Measurements from ENCODE around the gene FCRL1.

FCRL1 gene

DNA sequence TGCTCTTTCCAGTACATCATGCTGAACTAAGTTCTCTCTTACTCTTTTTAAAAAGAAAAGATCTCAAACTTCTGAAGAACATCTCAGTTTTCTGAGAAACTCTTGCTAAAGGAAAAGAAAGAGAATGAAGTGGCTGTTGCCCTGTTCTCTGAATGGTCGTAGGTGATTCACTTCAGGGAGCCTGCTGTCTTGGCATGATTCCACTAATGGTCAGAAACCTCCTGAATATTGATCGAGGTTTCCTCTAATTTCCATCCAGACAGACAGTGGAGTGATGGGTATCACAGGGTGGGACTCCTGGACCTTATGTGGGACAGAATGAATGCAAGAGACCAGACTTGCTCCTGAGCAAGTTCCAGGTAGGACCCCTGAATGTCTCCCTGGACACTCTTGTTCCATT, 45.5 kb downstream of the FCRL1 start (continued):
- TF ChIP-seq, protein P1, sequence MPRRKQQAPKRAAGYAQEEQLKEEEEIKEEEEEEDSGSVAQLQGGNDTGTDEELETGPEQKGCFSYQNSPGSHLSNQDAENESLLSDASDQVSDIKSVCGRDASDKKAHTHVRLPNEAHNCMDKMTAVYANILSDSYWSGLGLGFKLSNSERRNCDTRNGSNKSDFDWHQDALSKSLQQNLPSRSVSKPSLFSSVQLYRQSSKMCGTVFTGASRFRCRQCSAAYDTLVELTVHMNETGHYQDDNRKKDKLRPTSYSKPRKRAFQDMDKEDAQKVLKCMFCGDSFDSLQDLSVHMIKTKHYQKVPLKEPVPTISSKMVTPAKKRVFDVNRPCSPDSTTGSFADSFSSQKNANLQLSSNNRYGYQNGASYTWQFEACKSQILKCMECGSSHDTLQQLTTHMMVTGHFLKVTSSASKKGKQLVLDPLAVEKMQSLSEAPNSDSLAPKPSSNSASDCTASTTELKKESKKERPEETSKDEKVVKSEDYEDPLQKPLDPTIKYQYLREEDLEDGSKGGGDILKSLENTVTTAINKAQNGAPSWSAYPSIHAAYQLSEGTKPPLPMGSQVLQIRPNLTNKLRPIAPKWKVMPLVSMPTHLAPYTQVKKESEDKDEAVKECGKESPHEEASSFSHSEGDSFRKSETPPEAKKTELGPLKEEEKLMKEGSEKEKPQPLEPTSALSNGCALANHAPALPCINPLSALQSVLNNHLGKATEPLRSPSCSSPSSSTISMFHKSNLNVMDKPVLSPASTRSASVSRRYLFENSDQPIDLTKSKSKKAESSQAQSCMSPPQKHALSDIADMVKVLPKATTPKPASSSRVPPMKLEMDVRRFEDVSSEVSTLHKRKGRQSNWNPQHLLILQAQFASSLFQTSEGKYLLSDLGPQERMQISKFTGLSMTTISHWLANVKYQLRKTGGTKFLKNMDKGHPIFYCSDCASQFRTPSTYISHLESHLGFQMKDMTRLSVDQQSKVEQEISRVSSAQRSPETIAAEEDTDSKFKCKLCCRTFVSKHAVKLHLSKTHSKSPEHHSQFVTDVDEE (CRISPR knock-in tag; IDR thresholded peaks at IDR 0.05) = no peak
- TF ChIP-seq ZFP30 (CRISPR knock-in tag; IDR thresholded peaks at IDR 0.05) = no peak
- no peak for TF ChIP-seq GLIS3 (CRISPR knock-in tag; IDR thresholded peaks at IDR 0.05)
- no peak for TF ChIP-seq CSDC2 (CRISPR knock-in tag; IDR thresholded peaks at IDR 0.05)
- no peak for TF ChIP-seq ZFP3 (CRISPR knock-in tag; IDR thresholded peaks at IDR 0.05)
- TF ChIP-seq ISL1 (CRISPR knock-in tag; IDR thresholded peaks at IDR 0.05) = no peak
- TF ChIP-seq SNAI2 (CRISPR knock-in tag; IDR thresholded peaks at IDR 0.05) = no peak

DNA sequence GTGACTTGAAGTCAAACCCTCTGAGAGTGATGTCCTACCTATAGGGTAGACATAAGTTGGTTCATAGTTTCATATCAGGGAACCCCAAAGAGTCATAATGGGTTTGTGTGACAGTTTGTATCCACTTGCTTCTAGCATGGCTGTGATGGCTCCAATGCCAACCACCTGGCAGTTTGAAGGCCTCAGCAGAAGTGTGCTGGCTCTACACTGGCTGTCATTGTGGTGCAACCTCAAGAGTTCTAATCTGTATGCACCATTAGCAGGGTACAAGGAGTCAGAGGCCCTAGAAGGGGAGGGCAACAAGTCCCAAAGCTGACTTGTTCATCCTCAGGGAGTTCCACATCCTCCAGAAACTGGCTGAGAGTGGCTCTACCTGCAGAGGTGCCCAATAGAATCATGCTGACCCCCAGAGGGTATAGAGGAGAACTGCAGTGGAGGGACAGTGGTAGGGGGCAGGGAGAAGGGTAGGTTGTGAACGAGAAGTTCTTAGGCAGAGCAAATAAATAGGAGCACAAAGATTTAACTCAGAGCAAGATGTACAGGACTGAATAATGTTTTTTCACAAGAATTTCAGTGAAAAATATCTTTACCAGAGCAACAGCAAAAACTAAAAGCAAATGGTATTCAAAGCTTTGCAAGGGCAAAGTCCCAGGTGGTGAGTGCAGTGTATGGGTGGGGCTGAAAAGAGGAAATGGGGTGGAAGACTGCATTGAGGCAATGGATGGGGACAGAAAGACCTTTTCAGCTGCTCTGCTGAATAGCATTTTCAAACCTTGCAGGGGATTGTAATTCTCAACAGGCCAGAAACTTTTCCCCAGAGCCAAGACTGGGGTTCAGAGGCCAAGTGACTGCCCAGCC, 46.2 kb downstream of the FCRL1 start:
- TF ChIP-seq TCF4 (CRISPR knock-in tag; IDR thresholded peaks at IDR 0.05; ENCODE audit: borderline replicate concordance) (no peak), ZFP3 (CRISPR knock-in tag; IDR thresholded peaks at IDR 0.05) (no peak), PPARA (CRISPR knock-in tag; IDR thresholded peaks at IDR 0.05; ENCODE audit: borderline replicate concordance) (no peak), ZNF8 (CRISPR knock-in tag; IDR thresholded peaks at IDR 0.05) (no peak), ARNTL (CRISPR knock-in tag; IDR thresholded peaks at IDR 0.05; ENCODE audit: borderline replicate concordance, low read depth) (no peak), TOX (CRISPR knock-in tag; IDR thresholded peaks at IDR 0.05; ENCODE audit: borderline replicate concordance) (no peak), RARB (CRISPR knock-in tag; IDR thresholded peaks at IDR 0.05) (no peak), OSR1 (CRISPR knock-in tag; IDR thresholded peaks at IDR 0.05) (no peak), SNAI2 (CRISPR knock-in tag; IDR thresholded peaks at IDR 0.05) (no peak), GLIS3 (CRISPR knock-in tag; IDR thresholded peaks at IDR 0.05) (no peak), ISL1 (CRISPR knock-in tag; IDR thresholded peaks at IDR 0.05) (no peak), CSDC2 (CRISPR knock-in tag; IDR thresholded peaks at IDR 0.05) (no peak), ZNF70 (CRISPR knock-in tag; IDR thresholded peaks at IDR 0.05) (no peak), ZNF565 (CRISPR knock-in tag; conservative IDR thresholded peaks at IDR 0.05; ENCODE audit: low read depth) (no peak)
- TF ChIP-seq, protein P2, sequence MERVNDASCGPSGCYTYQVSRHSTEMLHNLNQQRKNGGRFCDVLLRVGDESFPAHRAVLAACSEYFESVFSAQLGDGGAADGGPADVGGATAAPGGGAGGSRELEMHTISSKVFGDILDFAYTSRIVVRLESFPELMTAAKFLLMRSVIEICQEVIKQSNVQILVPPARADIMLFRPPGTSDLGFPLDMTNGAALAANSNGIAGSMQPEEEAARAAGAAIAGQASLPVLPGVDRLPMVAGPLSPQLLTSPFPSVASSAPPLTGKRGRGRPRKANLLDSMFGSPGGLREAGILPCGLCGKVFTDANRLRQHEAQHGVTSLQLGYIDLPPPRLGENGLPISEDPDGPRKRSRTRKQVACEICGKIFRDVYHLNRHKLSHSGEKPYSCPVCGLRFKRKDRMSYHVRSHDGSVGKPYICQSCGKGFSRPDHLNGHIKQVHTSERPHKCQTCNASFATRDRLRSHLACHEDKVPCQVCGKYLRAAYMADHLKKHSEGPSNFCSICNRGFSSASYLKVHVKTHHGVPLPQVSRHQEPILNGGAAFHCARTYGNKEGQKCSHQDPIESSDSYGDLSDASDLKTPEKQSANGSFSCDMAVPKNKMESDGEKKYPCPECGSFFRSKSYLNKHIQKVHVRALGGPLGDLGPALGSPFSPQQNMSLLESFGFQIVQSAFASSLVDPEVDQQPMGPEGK (CRISPR knock-in tag; IDR thresholded peaks at IDR 0.05; ENCODE audit: borderline replicate concordance) = no peak
- TF ChIP-seq, protein P1 (CRISPR knock-in tag; IDR thresholded peaks at IDR 0.05) = no peak
- TF ChIP-seq, protein P3, sequence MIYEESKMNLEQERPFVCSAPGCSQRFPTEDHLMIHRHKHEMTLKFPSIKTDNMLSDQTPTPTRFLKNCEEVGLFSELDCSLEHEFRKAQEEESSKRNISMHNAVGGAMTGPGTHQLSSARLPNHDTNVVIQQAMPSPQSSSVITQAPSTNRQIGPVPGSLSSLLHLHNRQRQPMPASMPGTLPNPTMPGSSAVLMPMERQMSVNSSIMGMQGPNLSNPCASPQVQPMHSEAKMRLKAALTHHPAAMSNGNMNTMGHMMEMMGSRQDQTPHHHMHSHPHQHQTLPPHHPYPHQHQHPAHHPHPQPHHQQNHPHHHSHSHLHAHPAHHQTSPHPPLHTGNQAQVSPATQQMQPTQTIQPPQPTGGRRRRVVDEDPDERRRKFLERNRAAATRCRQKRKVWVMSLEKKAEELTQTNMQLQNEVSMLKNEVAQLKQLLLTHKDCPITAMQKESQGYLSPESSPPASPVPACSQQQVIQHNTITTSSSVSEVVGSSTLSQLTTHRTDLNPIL (CRISPR knock-in tag; IDR thresholded peaks at IDR 0.05; ENCODE audit: low read depth) = no peak
- ATAC-seq = 0 out of 3 replicates have a peak, but pooled peaks have one; percentile 42

DNA sequence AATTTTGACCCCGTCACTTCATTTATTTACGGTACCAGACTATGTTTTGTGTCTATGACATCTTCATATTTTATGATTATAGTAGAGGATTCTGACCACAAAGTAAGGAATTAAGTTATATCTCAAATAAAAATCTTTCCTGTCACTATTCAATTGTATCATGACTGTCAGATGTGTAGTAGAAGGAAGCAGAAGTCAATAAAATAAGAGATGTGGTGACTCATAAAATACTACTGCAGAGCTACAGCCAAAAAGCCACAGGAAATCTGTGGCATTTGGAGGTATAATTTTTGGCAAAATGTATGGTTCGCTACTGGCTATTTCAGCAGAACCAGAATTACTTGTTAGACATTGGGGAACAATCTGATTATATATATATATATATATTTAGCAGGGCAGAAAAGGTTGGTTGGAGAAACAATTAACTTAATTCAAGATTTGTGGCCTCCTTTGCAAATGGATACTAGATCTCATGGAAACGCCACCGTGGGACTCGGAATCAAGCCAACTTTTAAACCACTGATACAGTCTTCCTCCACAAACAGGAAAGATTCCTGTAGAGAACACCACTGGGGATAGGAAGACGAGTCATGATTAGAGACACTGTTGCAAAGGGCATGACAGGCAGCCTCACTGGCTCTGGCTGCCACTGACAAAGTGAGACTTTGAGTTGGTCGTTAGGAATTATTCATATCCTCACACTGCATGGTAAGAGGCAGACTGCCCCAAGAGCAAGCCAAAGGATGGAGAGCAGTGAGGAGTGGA, 48.1 kb downstream of the FCRL1 start:
- ATAC-seq = no peak
- TF ChIP-seq, protein P4, sequence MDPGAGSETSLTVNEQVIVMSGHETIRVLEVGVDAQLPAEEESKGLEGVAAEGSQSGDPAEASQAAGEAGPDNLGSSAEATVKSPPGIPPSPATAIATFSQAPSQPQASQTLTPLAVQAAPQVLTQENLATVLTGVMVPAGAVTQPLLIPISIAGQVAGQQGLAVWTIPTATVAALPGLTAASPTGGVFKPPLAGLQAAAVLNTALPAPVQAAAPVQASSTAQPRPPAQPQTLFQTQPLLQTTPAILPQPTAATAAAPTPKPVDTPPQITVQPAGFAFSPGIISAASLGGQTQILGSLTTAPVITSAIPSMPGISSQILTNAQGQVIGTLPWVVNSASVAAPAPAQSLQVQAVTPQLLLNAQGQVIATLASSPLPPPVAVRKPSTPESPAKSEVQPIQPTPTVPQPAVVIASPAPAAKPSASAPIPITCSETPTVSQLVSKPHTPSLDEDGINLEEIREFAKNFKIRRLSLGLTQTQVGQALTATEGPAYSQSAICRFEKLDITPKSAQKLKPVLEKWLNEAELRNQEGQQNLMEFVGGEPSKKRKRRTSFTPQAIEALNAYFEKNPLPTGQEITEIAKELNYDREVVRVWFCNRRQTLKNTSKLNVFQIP (CRISPR knock-in tag; IDR thresholded peaks at IDR 0.05; ENCODE audit: borderline replicate concordance, low read depth) = no peak
- TF ChIP-seq ZNF8 (CRISPR knock-in tag; IDR thresholded peaks at IDR 0.05) = no peak
- TF ChIP-seq ZFP3 (CRISPR knock-in tag; IDR thresholded peaks at IDR 0.05) = no peak
- TF ChIP-seq, protein P3 (CRISPR knock-in tag; IDR thresholded peaks at IDR 0.05; ENCODE audit: low read depth) = no peak
- no peak for TF ChIP-seq ARNTL (CRISPR knock-in tag; IDR thresholded peaks at IDR 0.05; ENCODE audit: borderline replicate concordance, low read depth)
- TF ChIP-seq ESRRG (CRISPR knock-in tag; IDR thresholded peaks at IDR 0.05) = no peak
- TF ChIP-seq TCF4 (CRISPR knock-in tag; IDR thresholded peaks at IDR 0.05; ENCODE audit: borderline replicate concordance) = no peak
- TF ChIP-seq ZC3H10 (CRISPR knock-in tag; IDR thresholded peaks at IDR 0.05) = no peak
- TF ChIP-seq GLIS3 (CRISPR knock-in tag; IDR thresholded peaks at IDR 0.05) = no peak

All from SK-N-SH treated with all-trans-retinoic acid at 6 μM for 48 hours (cell line).